Measurements from ENCODE around the gene GPR4.

GPR4 gene

DNA sequence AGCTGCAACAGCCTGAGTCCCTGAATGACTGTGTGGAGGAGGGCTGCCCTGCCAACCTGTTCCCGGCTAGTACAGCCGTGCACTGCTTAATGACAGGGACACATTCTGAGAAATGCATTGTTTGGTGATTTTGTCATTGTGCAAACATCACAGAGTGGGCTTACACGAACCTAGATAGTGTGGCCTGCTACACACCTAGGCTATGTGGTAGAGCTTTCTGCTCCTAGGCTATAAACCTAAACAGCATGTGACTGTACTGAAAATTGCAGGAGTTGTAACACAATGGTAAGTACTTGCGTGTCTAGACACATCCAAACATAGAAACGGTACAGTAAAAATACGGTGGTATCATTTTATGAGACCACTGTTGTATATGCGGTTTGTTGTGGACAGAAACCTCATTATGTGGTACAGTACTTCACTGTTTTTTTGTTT, 59.8 kb downstream of the GPR4 start:
- TF ChIP-seq TCF12 (IDR thresholded peaks at IDR 0.05; ENCODE audit: low read depth) (no peak), ZBTB7A (IDR thresholded peaks at IDR 0.05; ENCODE audit: low read depth) (no peak), CEBPB (IDR thresholded peaks at IDR 0.05) (no peak), EGR1 (IDR thresholded peaks at IDR 0.05) (no peak), EP300 (IDR thresholded peaks at IDR 0.05; ENCODE audit: borderline replicate concordance) (no peak), CREB1 (IDR thresholded peaks at IDR 0.05; ENCODE audit: low read depth) (no peak), RAD21 (IDR thresholded peaks at IDR 0.05; ENCODE audit: low read depth) (no peak), TAF1 (IDR thresholded peaks at IDR 0.05; ENCODE audit: low read depth) (no peak), FOXM1 (IDR thresholded peaks at IDR 0.05; ENCODE audit: borderline replicate concordance, low read depth) (no peak), NFIC (IDR thresholded peaks at IDR 0.05) (no peak)
- TF ChIP-seq, protein P1, sequence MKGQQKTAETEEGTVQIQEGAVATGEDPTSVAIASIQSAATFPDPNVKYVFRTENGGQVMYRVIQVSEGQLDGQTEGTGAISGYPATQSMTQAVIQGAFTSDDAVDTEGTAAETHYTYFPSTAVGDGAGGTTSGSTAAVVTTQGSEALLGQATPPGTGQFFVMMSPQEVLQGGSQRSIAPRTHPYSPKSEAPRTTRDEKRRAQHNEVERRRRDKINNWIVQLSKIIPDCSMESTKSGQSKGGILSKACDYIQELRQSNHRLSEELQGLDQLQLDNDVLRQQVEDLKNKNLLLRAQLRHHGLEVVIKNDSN (IDR thresholded peaks at IDR 0.05) = no peak
- TF ChIP-seq, protein P2, sequence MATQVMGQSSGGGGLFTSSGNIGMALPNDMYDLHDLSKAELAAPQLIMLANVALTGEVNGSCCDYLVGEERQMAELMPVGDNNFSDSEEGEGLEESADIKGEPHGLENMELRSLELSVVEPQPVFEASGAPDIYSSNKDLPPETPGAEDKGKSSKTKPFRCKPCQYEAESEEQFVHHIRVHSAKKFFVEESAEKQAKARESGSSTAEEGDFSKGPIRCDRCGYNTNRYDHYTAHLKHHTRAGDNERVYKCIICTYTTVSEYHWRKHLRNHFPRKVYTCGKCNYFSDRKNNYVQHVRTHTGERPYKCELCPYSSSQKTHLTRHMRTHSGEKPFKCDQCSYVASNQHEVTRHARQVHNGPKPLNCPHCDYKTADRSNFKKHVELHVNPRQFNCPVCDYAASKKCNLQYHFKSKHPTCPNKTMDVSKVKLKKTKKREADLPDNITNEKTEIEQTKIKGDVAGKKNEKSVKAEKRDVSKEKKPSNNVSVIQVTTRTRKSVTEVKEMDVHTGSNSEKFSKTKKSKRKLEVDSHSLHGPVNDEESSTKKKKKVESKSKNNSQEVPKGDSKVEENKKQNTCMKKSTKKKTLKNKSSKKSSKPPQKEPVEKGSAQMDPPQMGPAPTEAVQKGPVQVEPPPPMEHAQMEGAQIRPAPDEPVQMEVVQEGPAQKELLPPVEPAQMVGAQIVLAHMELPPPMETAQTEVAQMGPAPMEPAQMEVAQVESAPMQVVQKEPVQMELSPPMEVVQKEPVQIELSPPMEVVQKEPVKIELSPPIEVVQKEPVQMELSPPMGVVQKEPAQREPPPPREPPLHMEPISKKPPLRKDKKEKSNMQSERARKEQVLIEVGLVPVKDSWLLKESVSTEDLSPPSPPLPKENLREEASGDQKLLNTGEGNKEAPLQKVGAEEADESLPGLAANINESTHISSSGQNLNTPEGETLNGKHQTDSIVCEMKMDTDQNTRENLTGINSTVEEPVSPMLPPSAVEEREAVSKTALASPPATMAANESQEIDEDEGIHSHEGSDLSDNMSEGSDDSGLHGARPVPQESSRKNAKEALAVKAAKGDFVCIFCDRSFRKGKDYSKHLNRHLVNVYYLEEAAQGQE (IDR thresholded peaks at IDR 0.05; ENCODE audit: low read depth) = no peak
- TF ChIP-seq, protein P3, sequence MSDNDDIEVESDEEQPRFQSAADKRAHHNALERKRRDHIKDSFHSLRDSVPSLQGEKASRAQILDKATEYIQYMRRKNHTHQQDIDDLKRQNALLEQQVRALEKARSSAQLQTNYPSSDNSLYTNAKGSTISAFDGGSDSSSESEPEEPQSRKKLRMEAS (IDR thresholded peaks at IDR 0.05) = no peak
